Adrenal gland (tissue), 5 donors: ENCODE results near the gene SLC44A2.

Source experiments
- POLR2A ChIP-seq, 2 donors: fragments of 450-650 bp; IDR thresholded peaks; one replicate each; pipeline ENCODE4 v1.6.1; 2017; ENCODE audit warnings: antibody characterized with exemption in 2 of 2, mild to moderate bottlenecking in 2 of 2, moderate library complexity in 1 of 2
- TF ChIP-seq, protein P1 (sequence below), 6 experiments: fragments of 450-650 bp in 4 of 6; fragments of 200-600 bp in 2 of 6; sonication (generic) in 1 of 6; IDR thresholded peaks; 1 replicate in 5 of 6; 2 replicates in 1 of 6; pipeline versions ENCODE4 v1.5.1 to v1.8.0; 2016 to 2021; ENCODE audit warnings: antibody characterized with exemption in 6 of 6, mild to moderate bottlenecking in 2 of 6, moderate library complexity in 1 of 6
- donor health status: DM: no; HTN: no; CAD: no.

DNA sequence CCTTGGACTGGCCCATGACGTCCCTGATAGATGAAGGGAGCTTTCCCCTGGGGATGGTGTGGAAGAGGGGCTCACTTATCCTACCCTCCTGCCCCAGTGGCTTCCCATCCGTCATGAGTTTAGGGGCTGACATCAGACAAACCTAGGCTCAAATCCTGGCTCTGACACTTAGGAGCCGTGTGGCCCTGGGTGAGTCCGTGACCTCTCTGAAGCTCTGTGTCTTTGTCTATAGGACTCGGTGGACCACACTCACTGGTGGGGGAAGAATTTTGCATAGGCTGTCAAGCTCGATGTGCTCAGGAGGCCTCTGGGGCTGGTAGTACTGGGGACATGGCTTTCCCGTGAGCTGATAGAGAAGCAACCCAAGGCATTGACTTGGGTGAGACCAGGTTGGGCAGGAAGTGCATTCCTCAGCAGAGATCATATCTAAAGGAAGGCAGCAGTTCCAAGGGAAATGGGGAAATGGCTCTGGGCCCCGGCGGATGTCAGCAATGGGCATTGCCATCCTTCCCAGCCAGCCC, 20.8 kb upstream of the SLC44A2 start:
- TF ChIP-seq, protein P1, sequence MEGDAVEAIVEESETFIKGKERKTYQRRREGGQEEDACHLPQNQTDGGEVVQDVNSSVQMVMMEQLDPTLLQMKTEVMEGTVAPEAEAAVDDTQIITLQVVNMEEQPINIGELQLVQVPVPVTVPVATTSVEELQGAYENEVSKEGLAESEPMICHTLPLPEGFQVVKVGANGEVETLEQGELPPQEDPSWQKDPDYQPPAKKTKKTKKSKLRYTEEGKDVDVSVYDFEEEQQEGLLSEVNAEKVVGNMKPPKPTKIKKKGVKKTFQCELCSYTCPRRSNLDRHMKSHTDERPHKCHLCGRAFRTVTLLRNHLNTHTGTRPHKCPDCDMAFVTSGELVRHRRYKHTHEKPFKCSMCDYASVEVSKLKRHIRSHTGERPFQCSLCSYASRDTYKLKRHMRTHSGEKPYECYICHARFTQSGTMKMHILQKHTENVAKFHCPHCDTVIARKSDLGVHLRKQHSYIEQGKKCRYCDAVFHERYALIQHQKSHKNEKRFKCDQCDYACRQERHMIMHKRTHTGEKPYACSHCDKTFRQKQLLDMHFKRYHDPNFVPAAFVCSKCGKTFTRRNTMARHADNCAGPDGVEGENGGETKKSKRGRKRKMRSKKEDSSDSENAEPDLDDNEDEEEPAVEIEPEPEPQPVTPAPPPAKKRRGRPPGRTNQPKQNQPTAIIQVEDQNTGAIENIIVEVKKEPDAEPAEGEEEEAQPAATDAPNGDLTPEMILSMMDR (IDR thresholded peaks at IDR 0.05), result no peak
- TF ChIP-seq POLR2A (IDR thresholded peaks at IDR 0.05), result no peak
